ENCODE results near the gene ACOT6. TPM values are rescaled to one million over a fixed set of nuclear protein-coding genes. Genes with fewer than 3 reads are reported as not detected.
"Not testable (repeated sequence)": the region's sequence is repeated elsewhere in the genome, so short reads cannot be mapped to it uniquely, and the experiment has no call there.

Gene ACOT6
- total and polyA plus RNA-seq, 2 of the 4 experiments (the other 2 are of a cell fraction), result not detected

DNA sequence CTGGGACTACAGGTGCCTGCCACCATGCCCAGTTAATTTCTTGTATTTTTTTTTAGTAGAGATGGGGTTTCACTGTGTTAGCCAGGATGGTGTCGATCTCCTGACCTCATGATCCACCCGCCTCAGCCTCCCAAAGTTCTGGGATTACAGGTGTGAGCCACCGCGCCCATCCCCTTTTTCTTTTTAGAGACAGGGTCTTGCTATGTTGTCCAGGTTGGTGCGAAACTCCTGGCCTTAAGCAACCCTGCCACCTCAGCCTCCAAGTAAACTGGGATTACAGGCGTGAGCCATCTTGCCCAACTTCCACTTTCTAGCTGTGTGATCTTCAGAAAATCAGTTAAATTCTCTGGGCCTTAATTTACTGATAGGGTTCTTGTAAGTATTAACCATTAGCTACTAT lies 45.4 kb upstream of the ACOT6 start:
- H2BK120ac ChIP-seq (ENCODE audit: low read depth, low read length); H3K27ac ChIP-seq (ENCODE audit: insufficient read depth, low read length); H4K8ac ChIP-seq (ENCODE audit: low read depth in 2 of 2, low read length in 2 of 2); H3K18ac ChIP-seq (ENCODE audit: low read depth, low read length); H3K56ac ChIP-seq (ENCODE audit: extremely low read depth, insufficient read depth, low read length); H3K9me1 ChIP-seq (ENCODE audit: insufficient read depth, low read length); H3K23ac ChIP-seq (ENCODE audit: low read depth, low read length); H3K4me2 ChIP-seq (ENCODE audit: low read depth, low read length); dilution Hi-C loops (cut with HindIII; ENCODE audit: low sequenced_read_pairs, unreplicated experiment); H3K4me3 ChIP-seq (ENCODE audit: insufficient read depth, low read depth, low read length); H3K4ac ChIP-seq (ENCODE audit: low read depth, low read length); H2AK9ac ChIP-seq (replicated peaks; ENCODE audit: low read depth, low read length, poor library complexity); H4K5ac ChIP-seq (ENCODE audit: low read depth, low read length); H2BK5ac ChIP-seq (ENCODE audit: low read depth, low read length, poor library complexity, severe bottlenecking); H3K27me3 ChIP-seq (ENCODE audit: control insufficient read depth, insufficient read depth, low read length); H3K9me3 ChIP-seq (ENCODE audit: control insufficient read depth, insufficient read depth, low read length); H3K9ac ChIP-seq (ENCODE audit: low read depth, low read length); H3K4me1 ChIP-seq (ENCODE audit: control insufficient read depth, insufficient read depth, low read length); POLR2A ChIA-PET (ENCODE audit: unreplicated experiment); H4K20me1 ChIP-seq (ENCODE audit: insufficient read depth, low read length); H2BK20ac ChIP-seq (ENCODE audit: low read depth, low read length); H2AFZ ChIP-seq (replicated peaks; ENCODE audit: low read length, poor library complexity); H2BK15ac ChIP-seq (ENCODE audit: low read depth, low read length); H3K14ac ChIP-seq (replicated peaks; ENCODE audit: low read depth, low read length); H4K91ac ChIP-seq (ENCODE audit: insufficient read depth, low read depth, low read length); ATAC-seq (ENCODE audit: low read depth); DNase-seq; BruUV-seq (replicated peaks); H2AK5ac ChIP-seq (ENCODE audit: low read depth, low read length); H3K36me3 ChIP-seq (ENCODE audit: control insufficient read depth, insufficient read depth, low read length); in situ Hi-C loops (cut with MboI; ENCODE audit: low sequenced_read_pairs): not testable (repeated sequence)
- CTCF ChIA-PET, result interaction anchor here (0.6 to 1.4 kb wide), 2 partner anchors 58 to 113 kb away, joined by 4 to 5 read pairs; no protein-coding TSS in a partner anchor
- intact Hi-C loops (cut with micrococcal nuclease), result loop anchor here (5.0 kb wide), 1 partner anchor 45 kb away; no protein-coding TSS in a partner anchor
- peaks cover 15 to 29% of the 10 kb centered on the region in 2 experiments for H3K79me1 ChIP-seq (ENCODE audit: low read depth in 1 of 2, low read length in 2 of 2)
- no CpG with 5 or more reads among the region's 6 CpGs for WGBS, 2 experiments (ENCODE audit: extremely low coverage in 2 of 2, insufficient read length in 1 of 2)

Measured in IMR-90 (cell line).